Neural progenitor cell (in vitro differentiated cells): ENCODE results near the gene ATXN1. TPM values are rescaled to one million over a fixed set of nuclear protein-coding genes. Genes with fewer than 3 reads are reported as not detected.

Experiments used
- DNase-seq: peaks from one replicate; pipeline ENCODE4 v3.0.0-alpha.2; 2016; ENCODE audit warnings: low spot score
- H2AFZ ChIP-seq: fragments of 200-600 bp; sonication (generic); replicated peaks from 2 replicates; pipeline ENCODE4 v1.6.1; 2016; ENCODE audit warnings: antibody characterized with exemption
- H3F3A ChIP-seq: fragments of 200-600 bp; sonication (generic); 2 replicates; pipeline ENCODE4 v1.6.1; 2016; ENCODE audit warnings: antibody characterized with exemption, low read depth
- H3K27ac ChIP-seq: fragments of 200-600 bp; sonication (generic); 2 replicates; pipeline ENCODE4 v1.5.1; 2016; ENCODE audit warnings: mild to moderate bottlenecking
- H3K27me3 ChIP-seq: fragments of 200-600 bp; sonication (generic); 2 replicates; pipeline ENCODE4 v1.6.1; 2016; ENCODE audit warnings: mild to moderate bottlenecking, moderate library complexity
- H3K36me3 ChIP-seq: fragments of 200-600 bp; sonication (generic); 2 replicates; pipeline ENCODE4 v1.5.1; 2016
- H3K4me1 ChIP-seq: fragments of 200-600 bp; sonication (generic); 2 replicates; pipeline ENCODE4 v1.6.1; 2016; ENCODE audit warnings: mixed run types
- H3K4me2 ChIP-seq: fragments of 200-600 bp; sonication (generic); 2 replicates; pipeline ENCODE4 v1.6.1; 2016
- H3K4me3 ChIP-seq: fragments of 200-600 bp; sonication (generic); 2 replicates; pipeline ENCODE4 v1.5.1; 2016
- H3K79me2 ChIP-seq: fragments of 200-600 bp; sonication (generic); 2 replicates; pipeline ENCODE4 v1.6.1; 2016; ENCODE audit warnings: low read depth
- H3K9ac ChIP-seq: fragments of 200-600 bp; sonication (generic); 2 replicates; pipeline ENCODE4 v1.6.1; 2016
- H3K9me3 ChIP-seq: fragments of 200-600 bp; sonication (generic); 2 replicates; pipeline ENCODE4 v1.5.1; 2016; ENCODE audit warnings: low read depth
- H4K20me1 ChIP-seq: fragments of 200-600 bp; sonication (generic); 2 replicates; pipeline ENCODE4 v1.6.1; 2016; ENCODE audit warnings: low read depth
- H3K27ac Mint-ChIP-seq: 3 replicates; pipeline ENCODE4 v1.8.0; 2021; ENCODE audit warnings: mixed read lengths
- H3K27me3 Mint-ChIP-seq: 2 replicates; pipeline ENCODE4 v1.8.0; 2022; ENCODE audit warnings: low read depth, mild to moderate bottlenecking, inconsistent platforms, moderate library complexity, mixed read lengths; ENCODE audit not compliant: insufficient read depth
- H3K36me3 Mint-ChIP-seq: 3 replicates; pipeline ENCODE4 v1.8.0; 2021; ENCODE audit warnings: mixed read lengths
- H3K4me1 Mint-ChIP-seq: 3 replicates; pipeline ENCODE4 v1.8.0; 2021; ENCODE audit warnings: mixed read lengths
- H3K4me3 Mint-ChIP-seq: 3 replicates; pipeline ENCODE4 v1.8.0; 2021; ENCODE audit warnings: mild to moderate bottlenecking, moderate library complexity, mixed read lengths
- H3K9me3 Mint-ChIP-seq: 3 replicates; pipeline ENCODE4 v1.8.0; 2020; ENCODE audit warnings: mixed read lengths
- EZH2 ChIP-seq: fragments of 200-600 bp; sonication (generic); IDR thresholded peaks from 2 replicates; pipeline ENCODE4 v1.6.1; 2017; ENCODE audit warnings: antibody characterized with exemption, mild to moderate bottlenecking, moderate library complexity
- EZH2phosphoT487 ChIP-seq: fragments of 200-600 bp; sonication (generic); IDR thresholded peaks from 2 replicates; pipeline ENCODE4 v1.6.1; 2017; ENCODE audit warnings: antibody characterized with exemption
- total RNA-seq: library from RNA; depleted of rRNA; stranded (reverse); fragments of >200 nt; gene quantifications from 2 replicates; pipeline ENCODE4 v1.2.3, GENCODE V29; 2015; ENCODE audit warnings: low replicate concordance
- TF ChIP-seq, protein P1 (sequence below): fragments of 200-600 bp; sonication (generic); IDR thresholded peaks from 2 replicates; pipeline ENCODE4 v1.5.1; 2017; ENCODE audit warnings: antibody characterized with exemption, mild to moderate bottlenecking

The ATXN1 gene
- total RNA-seq, 1 donor from 2014 or later = 3.6 TPM

- Mint-ChIP-seq H3K4me1 (no peaks in the 10 kb centered on the region), H3K27me3 (peaks cover 3% of the 10 kb centered on the region), H3K27ac (no peak overlapping the region)
These were observed 272.4 kb downstream of the ATXN1 start for GRCh38 chr6:16488813-16489212.

GRCh38 chr6:16487996-16488674, 273.1 kb downstream of the ATXN1 start:
- H2AFZ ChIP-seq = no peak overlapping the region
- no peak overlapping the region for H3K27ac Mint-ChIP-seq
- H3K27ac ChIP-seq = no peak overlapping the region
- H3K9me3 ChIP-seq = no peaks in the 10 kb centered on the region
- no peak overlapping the region for H3K4me3 ChIP-seq
- peaks cover 4% of the 10 kb centered on the region for H3K9me3 Mint-ChIP-seq
- peaks cover 5% of the 10 kb centered on the region for H3K36me3 Mint-ChIP-seq
- DNase-seq = no peak
- TF ChIP-seq EZH2 = no peak
- no peak for TF ChIP-seq EZH2phosphoT487
- TF ChIP-seq, protein P1, sequence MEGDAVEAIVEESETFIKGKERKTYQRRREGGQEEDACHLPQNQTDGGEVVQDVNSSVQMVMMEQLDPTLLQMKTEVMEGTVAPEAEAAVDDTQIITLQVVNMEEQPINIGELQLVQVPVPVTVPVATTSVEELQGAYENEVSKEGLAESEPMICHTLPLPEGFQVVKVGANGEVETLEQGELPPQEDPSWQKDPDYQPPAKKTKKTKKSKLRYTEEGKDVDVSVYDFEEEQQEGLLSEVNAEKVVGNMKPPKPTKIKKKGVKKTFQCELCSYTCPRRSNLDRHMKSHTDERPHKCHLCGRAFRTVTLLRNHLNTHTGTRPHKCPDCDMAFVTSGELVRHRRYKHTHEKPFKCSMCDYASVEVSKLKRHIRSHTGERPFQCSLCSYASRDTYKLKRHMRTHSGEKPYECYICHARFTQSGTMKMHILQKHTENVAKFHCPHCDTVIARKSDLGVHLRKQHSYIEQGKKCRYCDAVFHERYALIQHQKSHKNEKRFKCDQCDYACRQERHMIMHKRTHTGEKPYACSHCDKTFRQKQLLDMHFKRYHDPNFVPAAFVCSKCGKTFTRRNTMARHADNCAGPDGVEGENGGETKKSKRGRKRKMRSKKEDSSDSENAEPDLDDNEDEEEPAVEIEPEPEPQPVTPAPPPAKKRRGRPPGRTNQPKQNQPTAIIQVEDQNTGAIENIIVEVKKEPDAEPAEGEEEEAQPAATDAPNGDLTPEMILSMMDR = no peak
- H3K4me2 ChIP-seq = no peak overlapping the region
- no peaks in the 10 kb centered on the region for H3K36me3 ChIP-seq
- H4K20me1 ChIP-seq = no peaks in the 10 kb centered on the region
- H3K9ac ChIP-seq = no peak overlapping the region
- peaks cover 3% of the 10 kb centered on the region for H3K27me3 Mint-ChIP-seq
- no peaks in the 10 kb centered on the region for H3K27me3 ChIP-seq
- no peaks in the 10 kb centered on the region for H3F3A ChIP-seq
- H3K4me1 Mint-ChIP-seq = no peaks in the 10 kb centered on the region
- no peaks in the 10 kb centered on the region for H3K79me2 ChIP-seq
- H3K4me3 Mint-ChIP-seq = no peak overlapping the region
- H3K4me1 ChIP-seq = no peaks in the 10 kb centered on the region

More at GRCh38 chr6:16488813-16489212, 272.4 kb downstream of the ATXN1 start:
- H3K9me3 ChIP-seq = no peaks in the 10 kb centered on the region
- no peaks in the 10 kb centered on the region for H3F3A ChIP-seq
- H4K20me1 ChIP-seq = no peaks in the 10 kb centered on the region
- no peak overlapping the region for H2AFZ ChIP-seq
- H3K4me3 Mint-ChIP-seq = no peak overlapping the region
- H3K79me2 ChIP-seq = no peaks in the 10 kb centered on the region
- no peak for DNase-seq
- TF ChIP-seq EZH2 (no peak), EZH2phosphoT487 (no peak)
- TF ChIP-seq, protein P1 = no peak
- no peaks in the 10 kb centered on the region for H3K27me3 ChIP-seq
- peaks cover 2% of the 10 kb centered on the region for H3K9me3 Mint-ChIP-seq
- H3K36me3 Mint-ChIP-seq = peaks cover 2% of the 10 kb centered on the region
- no peaks in the 10 kb centered on the region for H3K4me1 ChIP-seq
- H3K36me3 ChIP-seq = no peaks in the 10 kb centered on the region
- no peak overlapping the region for H3K9ac ChIP-seq
- no peak overlapping the region for H3K4me3 ChIP-seq
- H3K27ac ChIP-seq = no peak overlapping the region
- H3K4me2 ChIP-seq = no peak overlapping the region

DNA sequence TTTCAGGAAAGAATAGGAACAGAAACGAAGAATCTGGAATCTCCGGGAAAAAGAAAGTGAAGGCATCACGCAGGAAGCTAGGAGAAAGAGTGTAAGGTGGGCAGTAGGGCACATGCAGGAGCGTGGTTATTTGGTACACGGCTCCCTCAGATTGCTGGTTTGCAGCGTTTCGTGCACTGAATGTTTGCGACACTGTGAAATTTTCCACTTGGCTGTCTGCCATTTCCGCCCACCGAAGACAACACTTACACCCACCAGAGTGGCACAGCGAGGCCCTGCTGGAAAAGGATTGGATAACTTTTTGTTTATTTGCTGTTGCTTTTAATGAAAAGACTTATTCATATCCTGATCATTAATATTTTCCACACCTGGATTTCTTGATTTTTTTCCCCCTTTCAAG, 274.6 kb downstream of the ATXN1 start:
- Histone ChIP-seq H3K36me3 (no peaks in the 10 kb centered on the region), H3K4me1 (no peaks in the 10 kb centered on the region), H3K4me2 (no peak overlapping the region), H3K27ac (no peak overlapping the region), H4K20me1 (no peaks in the 10 kb centered on the region), H2AFZ (no peak overlapping the region), H3K9ac (no peak overlapping the region), H3F3A (no peaks in the 10 kb centered on the region), H3K9me3 (no peaks in the 10 kb centered on the region), H3K4me3 (no peak overlapping the region), H3K27me3 (no peaks in the 10 kb centered on the region), H3K79me2 (no peaks in the 10 kb centered on the region)
- no peak for DNase-seq
- Mint-ChIP-seq H3K27me3 (no peaks in the 10 kb centered on the region), H3K4me3 (no peak overlapping the region), H3K4me1 (no peaks in the 10 kb centered on the region), H3K36me3 (peaks cover 5% of the 10 kb centered on the region), H3K27ac (no peak overlapping the region), H3K9me3 (peaks cover 4% of the 10 kb centered on the region)
- no peak for TF ChIP-seq EZH2phosphoT487
- no peak for TF ChIP-seq EZH2
- TF ChIP-seq, protein P1 = no peak
